A549 treated with DMSO at 1 μM for 4 hours (cell line): ENCODE data around the gene RBMX2. TPM values are rescaled to one million over a fixed set of nuclear protein-coding genes. Genes with fewer than 3 reads are reported as not detected.

ENCODE experiments used
- total RNA-seq: library from RNA; stranded (reverse); fragments of 200-300 nt; extraction: Qiagen RNA extraction; gene quantifications from 5 replicates; pipeline ENCODE4 v1.2.3, GENCODE V29; 2022; ENCODE audit warnings: low read depth

The RBMX2 gene
- 27.9 to 31.4 TPM (median 30.0 TPM) in 5 replicates for total RNA-seq

GRCh38 chrX:130401415-130402207, at the start of gene RBMX2:
Gene RBMX2 (plus strand): TSS chrX:130401987. CDS start chrX:130402033, 46 bp downstream.

GRCh38 chrX:130385520-130385919, 16.3 kb upstream of the RBMX2 start, which contains the start of gene GPR119:
Gene GPR119 (minus strand): TSS chrX:130385674. CDS start chrX:130385447, 227 bp downstream.

Other genes with a start within 250 kb of the RBMX2 start
- 69.6 to 76.8 TPM (median 74.0 TPM) in 5 replicates for gene AIFM1, start 236.1 kb upstream of the RBMX2 start, total RNA-seq
- gene RAB33A, start 230.0 kb upstream of the RBMX2 start, total RNA-seq, result 0.21 to 0.57 TPM (median 0.25 TPM) in 4 of 5 replicates, not detected in the other
- gene ZNF280C, start 133.1 kb upstream of the RBMX2 start, total RNA-seq, result 3.0 to 3.9 TPM (median 3.7 TPM) in 5 replicates
- gene SLC25A14, start 62.1 kb upstream of the RBMX2 start, total RNA-seq, result 18.3 to 20.5 TPM (median 19.6 TPM) in 5 replicates
- not detected in 5 replicates for gene GPR119, start 16.3 kb upstream of the RBMX2 start, total RNA-seq